IMR-90 (cell line): ENCODE data around the gene RNF34. TPM values are rescaled to one million over a fixed set of nuclear protein-coding genes. Genes with fewer than 3 reads are reported as not detected.

ENCODE experiments used
- ATAC-seq: fragments of 200-7000 bp; cut with Tn5 transposase; 2 replicates; pipeline ENCODE4 v1.9.1; 2020; ENCODE audit warnings: low read depth, mild to moderate bottlenecking, moderate library complexity
- BruUV-seq: library from RNA; stranded (reverse); fragments of 400-500 nt; replicated peaks from 2 replicates; lab custom pipeline; 2021; lab: Mats Ljungman, UMichigan
- CTCF ChIA-PET: fragments of 300-600 bp; formaldehyde crosslinking; extraction: SDS; loops from one replicate; lab custom pipeline; 2021; ENCODE audit warnings: antibody characterized with exemption; lab: Yijun Ruan, JAX
- POLR2A ChIA-PET: fragments of 300-600 bp; sonication (Branson Sonifier 250); formaldehyde crosslinking; loops from one replicate; lab custom pipeline; 2022; ENCODE audit warnings: antibody characterized with exemption; ENCODE audit not compliant: unreplicated experiment; lab: Charles Lee
- DNase-seq: peaks from one replicate; pipeline ENCODE4 v3.0.0; 2013
- H2AFZ ChIP-seq: replicated peaks from 2 replicates; pipeline ENCODE3; 2013; ENCODE audit warnings: low read length, mild to moderate bottlenecking; ENCODE audit not compliant: poor library complexity
- H2AK5ac ChIP-seq: 2 replicates; pipeline ENCODE4 v1.6.1; 2013; ENCODE audit warnings: low read depth, low read length, inconsistent platforms
- H2AK9ac ChIP-seq: replicated peaks from 2 replicates; pipeline ENCODE3; 2013; ENCODE audit warnings: mild to moderate bottlenecking, low read depth, low read length, moderate library complexity; ENCODE audit not compliant: poor library complexity
- H2BK120ac ChIP-seq: 2 replicates; pipeline ENCODE4 v1.6.1; 2013; ENCODE audit warnings: low read depth, low read length, inconsistent platforms
- H2BK15ac ChIP-seq: 3 replicates; pipeline ENCODE4 v1.6.1; 2013; ENCODE audit warnings: low read depth, low read length, inconsistent platforms
- H2BK20ac ChIP-seq: 2 replicates; pipeline ENCODE4 v1.6.1; 2013; ENCODE audit warnings: low read depth, mild to moderate bottlenecking, inconsistent platforms, low read length, moderate library complexity
- H2BK5ac ChIP-seq: 2 replicates; pipeline ENCODE4 v1.6.1; 2013; ENCODE audit warnings: mild to moderate bottlenecking, low read depth, low read length, inconsistent platforms; ENCODE audit not compliant: poor library complexity, severe bottlenecking
- H3K14ac ChIP-seq: replicated peaks from 2 replicates; pipeline ENCODE4 v1.6.1; 2013; ENCODE audit warnings: low read depth, low read length, inconsistent platforms
- H3K18ac ChIP-seq: 2 replicates; pipeline ENCODE4 v1.6.1; 2013; ENCODE audit warnings: low read depth, low read length, control low read depth
- H3K23ac ChIP-seq: 2 replicates; pipeline ENCODE4 v1.6.1; 2013; ENCODE audit warnings: low read depth, low read length, inconsistent platforms
- H3K27ac ChIP-seq: 2 replicates; pipeline ENCODE4 v1.5.1; 2013; ENCODE audit warnings: mild to moderate bottlenecking, control low read depth, low read length; ENCODE audit not compliant: insufficient read depth
- H3K27me3 ChIP-seq: 2 replicates; pipeline ENCODE4 v1.6.1; 2013; ENCODE audit warnings: low read length; ENCODE audit not compliant: control insufficient read depth, insufficient read depth
- H3K36me3 ChIP-seq: 2 replicates; pipeline ENCODE4 v1.6.1; 2013; ENCODE audit warnings: low read length, mixed read lengths; ENCODE audit not compliant: control insufficient read depth, insufficient read depth
- H3K4ac ChIP-seq: 2 replicates; pipeline ENCODE4 v1.6.1; 2013; ENCODE audit warnings: low read depth, low read length, inconsistent platforms
- H3K4me1 ChIP-seq: 2 replicates; pipeline ENCODE4 v1.6.1; 2013; ENCODE audit warnings: low read length, mixed read lengths; ENCODE audit not compliant: control insufficient read depth, insufficient read depth
- H3K4me2 ChIP-seq: 2 replicates; pipeline ENCODE4 v1.6.1; 2013; ENCODE audit warnings: low read depth, mild to moderate bottlenecking, control low read depth, low read length, moderate library complexity
- H3K4me3 ChIP-seq: 2 replicates; pipeline ENCODE4 v1.5.1; 2013; ENCODE audit warnings: low read depth, mild to moderate bottlenecking, control low read depth, low read length, moderate library complexity; ENCODE audit not compliant: insufficient read depth
- H3K56ac ChIP-seq: 2 replicates; pipeline ENCODE4 v1.6.1; 2013; ENCODE audit warnings: low read length, inconsistent platforms; ENCODE audit not compliant: insufficient read depth; ENCODE audit errors: extremely low read depth
- H3K79me1 ChIP-seq, 2 experiments: 2 replicates each; pipeline ENCODE4 v1.6.1; 2013; ENCODE audit warnings: low read length in 2 of 2, inconsistent platforms in 1 of 2, low read depth in 1 of 2
- H3K9ac ChIP-seq: 2 replicates; pipeline ENCODE4 v1.6.1; 2013; ENCODE audit warnings: low read depth, low read length, control low read depth
- H3K9me1 ChIP-seq: 2 replicates; pipeline ENCODE4 v1.6.1; 2013; ENCODE audit warnings: low read length, inconsistent platforms; ENCODE audit not compliant: insufficient read depth
- H3K9me3 ChIP-seq: 2 replicates; pipeline ENCODE4 v1.6.1; 2013; ENCODE audit warnings: low read length; ENCODE audit not compliant: control insufficient read depth, insufficient read depth
- H4K20me1 ChIP-seq: 2 replicates; pipeline ENCODE4 v1.6.1; 2013; ENCODE audit warnings: low read length, inconsistent platforms; ENCODE audit not compliant: insufficient read depth
- H4K5ac ChIP-seq: 2 replicates; pipeline ENCODE4 v1.6.1; 2013; ENCODE audit warnings: mild to moderate bottlenecking, low read depth, low read length, control low read depth
- H4K8ac ChIP-seq, 2 experiments: 2 replicates each; pipeline ENCODE4 v1.6.1; 2013; ENCODE audit warnings: low read depth in 2 of 2, low read length in 2 of 2, control low read depth in 1 of 2, inconsistent platforms in 1 of 2
- H4K91ac ChIP-seq: 2 replicates; pipeline ENCODE4 v1.6.1; 2013; ENCODE audit warnings: low read depth, low read length, inconsistent platforms; ENCODE audit not compliant: insufficient read depth
- CEBPB ChIP-seq: IDR thresholded peaks from 2 replicates; pipeline ENCODE4 v1.6.1; 2012; ENCODE audit warnings: low read depth, low read length, improper control_type of control experiment
- CTCF ChIP-seq: conservative IDR thresholded peaks from 2 replicates; pipeline ENCODE4 v1.5.1; 2012; ENCODE audit warnings: mild to moderate bottlenecking, low read depth, low read length, improper control_type of control experiment
- NFE2L2 ChIP-seq: fragments of 150-350 bp; IDR thresholded peaks from 2 replicates; pipeline ENCODE4 v1.6.1; 2016; ENCODE audit warnings: low read depth, mild to moderate bottlenecking, low read length
- RAD21 ChIP-seq: IDR thresholded peaks from 2 replicates; pipeline ENCODE4 v1.6.1; 2012; ENCODE audit warnings: low read length, improper control_type of control experiment
- WGBS, 2 experiments: methylation state at CpG; one replicate each; pipeline versions ENCODE4 v1.1.5 to v1.1.7; 2013; ENCODE audit warnings: missing lambda C conversion rate in 2 of 2; ENCODE audit not compliant: insufficient read length in 1 of 2; ENCODE audit errors: extremely low coverage in 2 of 2; 5-methylcytosine and 5-hydroxymethylcytosine counted together
- dilution Hi-C: fragments of 300-500 bp; cut with HindIII; formaldehyde crosslinking; loops from one replicate; pipeline ENCODE4 v1.14.3; 2018; ENCODE audit warnings: low sequenced_read_pairs; ENCODE audit not compliant: unreplicated experiment
- in situ Hi-C: fragments of 300-500 bp; cut with MboI; formaldehyde crosslinking; loops from 3 replicates; pipeline ENCODE4 v1.14.3; 2019; ENCODE audit warnings: low sequenced_read_pairs, inconsistent platforms, mixed read lengths
- intact Hi-C: fragments of 100-400 bp; cut with micrococcal nuclease; formaldehyde crosslinking; loops from 2 replicates; pipeline ENCODE4 v1.10.0; 2022
- polyA plus RNA-seq, 3 experiments: library from polyadenylated mRNA; depleted of rRNA; stranded (reverse); fragments of >200 nt; gene quantifications; 2 replicates each; pipeline ENCODE4 v1.2.3, GENCODE V29; 2012; ENCODE audit warnings: low replicate concordance in 1 of 3
- total RNA-seq: library from RNA; depleted of rRNA; stranded (reverse); fragments of >200 nt; gene quantifications from 2 replicates; pipeline ENCODE4 v1.2.3, GENCODE V29; 2012

Gene RNF34
- total and polyA plus RNA-seq, 2 of the 4 experiments (the other 2 are of a cell fraction): 33.2 to 69.5 TPM

GRCh38 chr12:121430833-121431415, 31.0 kb downstream of the RNF34 start:
- dilution Hi-C loops (no loop called here), in situ Hi-C loops (no loop called here)
- no peak overlapping the region for H2AK9ac ChIP-seq

More at GRCh38 chr12:121430833-121431415, 31.0 kb downstream of the RNF34 start:
- Histone ChIP-seq H3K27ac (no peak overlapping the region), H3K9me3 (no peaks in the 10 kb centered on the region), H3K4me3 (no peak overlapping the region), H3K4ac (no peak overlapping the region), H2AFZ (no peak overlapping the region), H4K8ac (no peak overlapping the region), H3K9me1 (peaks cover 2% of the 10 kb centered on the region; the same call in 1 of the 2 replicates), H3K9ac (no peak overlapping the region), H2BK20ac (no peak overlapping the region), H4K5ac (no peak overlapping the region), H3K4me2 (no peak overlapping the region), H3K18ac (no peak overlapping the region), H3K79me1 (peaks cover 15 to 33% of the 10 kb centered on the region in 2 experiments), H3K27me3 (no peaks in the 10 kb centered on the region), H3K36me3 (peaks cover 49% of the 10 kb centered on the region), H3K14ac (no peak overlapping the region), H4K20me1 (no peaks in the 10 kb centered on the region), H3K4me1 (no peaks in the 10 kb centered on the region), H2BK15ac (no peak overlapping the region), H2BK5ac (no peak overlapping the region), H2AK5ac (no peak overlapping the region), H3K56ac (no peak overlapping the region), H3K23ac (no peak overlapping the region), H4K91ac (no peak overlapping the region), H2BK120ac (no peak overlapping the region)
- intact Hi-C loops: no loop called here
- POLR2A ChIA-PET: no interaction called here
- ATAC-seq (no peak), DNase-seq (no peak)
- BruUV-seq: no TSS peak
- TF ChIP-seq NFE2L2 (no peak), RAD21 (no peak), CEBPB (no peak), CTCF (no peak)
- 100% methylated on average over 2 of the region's 6 CpGs; no CpG with 5 or more reads in 1 of the 2 experiments for WGBS, 2 experiments
- CTCF ChIA-PET: no interaction called here
